ENCODE data around the gene CAMK1. TPM values are rescaled to one million over a fixed set of nuclear protein-coding genes. Genes with fewer than 3 reads are reported as not detected.

The CAMK1 gene
- total RNA-seq, 2 donors from 2014 or later = 16.4 to 40.2 TPM

GRCh38 chr3:9768141-9768775, 1.5 kb downstream of the CAMK1 start:
- DNase-seq (ENCODE audit: low spot score) = no peak
- no peak overlapping the region for H3K4me3 ChIP-seq
- no peaks in the 10 kb centered on the region for H3K27me3 ChIP-seq
- no peaks in the 10 kb centered on the region for H3K9me3 ChIP-seq
- peaks cover 0 to 42% of the 10 kb centered on the region in 2 donors for H3K4me1 ChIP-seq
- TF ChIP-seq CTCF (IDR thresholded peaks at IDR 0.05) = no peak
- peak overlapping the region in 1 of 2 donors; percentile 84 for H3K27ac ChIP-seq
- peaks cover 6% of the 10 kb centered on the region for H3K36me3 ChIP-seq

GRCh38 chr3:9767418-9767817, 2.3 kb downstream of the CAMK1 start:
- DNase-seq (ENCODE audit: low spot score) = peak; percentile 62
- Histone ChIP-seq H3K27ac (peak overlapping the region; percentile 13 to 49), H3K4me1 (peaks cover 0 to 42% of the 10 kb centered on the region in 2 donors), H3K9me3 (no peaks in the 10 kb centered on the region), H3K4me3 (no peak overlapping the region), H3K27me3 (no peaks in the 10 kb centered on the region), H3K36me3 (peaks cover 6% of the 10 kb centered on the region)
- no peak for TF ChIP-seq CTCF (IDR thresholded peaks at IDR 0.05)

GRCh38 chr3:9765865-9766264, 3.9 kb downstream of the CAMK1 start:
- no peak for DNase-seq (ENCODE audit: low spot score)
- H3K4me3 ChIP-seq = no peak overlapping the region
- peaks cover 13% of the 10 kb centered on the region for H3K36me3 ChIP-seq
- H3K27me3 ChIP-seq = no peaks in the 10 kb centered on the region
- no peak for TF ChIP-seq CTCF (IDR thresholded peaks at IDR 0.05)
- no peaks in the 10 kb centered on the region for H3K9me3 ChIP-seq
- no peak overlapping the region for H3K27ac ChIP-seq
- H3K4me1 ChIP-seq = peaks cover 0 to 42% of the 10 kb centered on the region in 2 donors

- H3K4me3 ChIP-seq = no peak overlapping the region
- DNase-seq (ENCODE audit: low spot score) = no peak
Observed at GRCh38 chr3:9762871-9763270, 6.9 kb downstream of the CAMK1 start.

GRCh38 chr3:9761919-9762318, 7.8 kb downstream of the CAMK1 start:
- Histone ChIP-seq H3K27ac (no peak overlapping the region), H3K27me3 (no peaks in the 10 kb centered on the region), H3K4me1 (peaks cover 0 to 5% of the 10 kb centered on the region in 2 donors), H3K9me3 (no peaks in the 10 kb centered on the region), H3K4me3 (no peak overlapping the region), H3K36me3 (peaks cover 51% of the 10 kb centered on the region)
- no peak for TF ChIP-seq CTCF (IDR thresholded peaks at IDR 0.05)
- no peak for DNase-seq (ENCODE audit: low spot score)

More at GRCh38 chr3:9762871-9763270, 6.9 kb downstream of the CAMK1 start:
- Histone ChIP-seq H3K4me1 (peaks cover 0 to 15% of the 10 kb centered on the region in 2 donors), H3K9me3 (no peaks in the 10 kb centered on the region), H3K27me3 (no peaks in the 10 kb centered on the region), H3K27ac (no peak overlapping the region), H3K36me3 (peaks cover 41% of the 10 kb centered on the region)
- no peak for TF ChIP-seq CTCF (IDR thresholded peaks at IDR 0.05)

Measured in right atrium auricular region (tissue), 2 donors.